GM12892 (cell line): ENCODE results near the gene PPP6R3.
"Not testable (repeated sequence)": the region's sequence is repeated elsewhere in the genome, so short reads cannot be mapped to it uniquely, and the experiment has no call there.

Experiments
- POLR2A ChIP-seq: IDR thresholded peaks from 2 replicates; pipeline ENCODE4 v1.6.1; 2011; ENCODE audit warnings: low read depth, low read length, control low read depth
- TAF1 ChIP-seq: IDR thresholded peaks from 2 replicates; pipeline ENCODE4 v1.6.1; 2011; ENCODE audit warnings: low read depth, mild to moderate bottlenecking, control low read depth, low read length, borderline replicate concordance

DNA sequence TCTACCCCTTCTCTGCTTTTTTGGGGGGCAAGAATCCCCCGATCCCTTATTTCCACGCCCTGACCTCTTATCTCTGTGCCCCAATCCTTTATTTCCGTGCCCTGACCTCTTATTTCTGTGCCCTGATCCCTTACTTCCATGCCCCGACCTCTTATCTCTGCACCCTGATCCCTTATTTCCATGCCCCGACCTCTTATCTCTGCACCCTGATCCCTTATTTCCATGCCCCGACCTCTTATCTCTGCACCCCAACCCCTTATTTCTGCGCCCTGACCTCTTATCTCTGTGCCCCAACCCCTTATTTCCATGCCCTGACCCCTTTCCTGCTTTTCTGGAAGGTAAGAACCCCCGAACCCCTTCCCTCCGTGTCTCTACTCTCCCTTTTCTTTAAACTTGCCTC is 163.2 kb downstream of the PPP6R3 start:
- TF ChIP-seq POLR2A, TAF1: not testable (repeated sequence)
